A204.1 (cell line): ENCODE data around the gene LRRC2.
"Not testable (repeated sequence)": the region's sequence is repeated elsewhere in the genome, so short reads cannot be mapped to it uniquely, and the experiment has no call there.

Experiments
- FAIRE-seq: peaks from 2 replicates; lab custom pipeline; 2012; peaks lifted over from hg19 to GRCh38; lab: Jason Lieb, UNC

Gene LRRC2

GRCh38 chr3:46557814-46558183 is 8.3 kb downstream of the LRRC2 start:
- no peak for FAIRE-seq

DNA sequence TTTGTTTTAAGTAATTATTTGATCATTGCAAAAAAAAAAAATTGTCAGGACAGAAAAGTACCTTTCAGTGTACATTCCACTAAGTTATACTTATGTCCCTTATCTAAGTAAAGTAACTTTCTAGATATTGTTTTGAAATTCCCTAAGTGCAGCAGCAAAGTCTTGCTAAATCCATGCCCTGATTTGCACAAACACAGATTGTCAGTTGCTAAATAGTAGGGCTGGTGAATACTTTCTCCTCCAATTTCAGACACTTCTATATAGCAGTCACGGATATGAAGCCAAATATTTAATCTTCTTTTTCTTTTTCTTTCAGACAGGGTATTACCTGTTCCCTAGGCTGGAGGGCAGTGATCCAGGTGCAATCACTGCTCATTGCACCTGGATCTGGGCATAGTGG is 12.9 kb downstream of the LRRC2 start:
- FAIRE-seq: no peak

DNA sequence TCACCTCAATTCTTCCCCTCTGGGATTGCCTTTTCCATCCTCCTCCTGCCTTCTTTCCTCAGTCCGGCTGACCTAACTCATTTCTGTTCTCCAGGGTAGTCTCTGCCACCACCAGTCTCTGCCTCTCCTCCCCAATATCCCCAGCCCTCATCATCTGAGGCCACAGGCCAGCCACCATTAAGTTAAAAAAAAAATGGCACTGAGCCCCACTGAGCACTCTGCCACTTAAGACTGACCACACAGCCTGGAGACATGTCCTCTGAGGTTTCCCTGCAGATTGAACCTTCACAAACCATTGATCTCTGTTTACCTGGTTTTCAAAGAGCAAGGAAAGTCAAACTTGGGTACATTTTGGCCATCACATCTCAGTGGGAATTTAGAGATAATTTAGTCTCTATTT is 13.6 kb downstream of the LRRC2 start:
- FAIRE-seq: no peak

- no peak for FAIRE-seq
These were observed 14.5 kb downstream of the LRRC2 start for GRCh38 chr3:46551615-46552014.

DNA sequence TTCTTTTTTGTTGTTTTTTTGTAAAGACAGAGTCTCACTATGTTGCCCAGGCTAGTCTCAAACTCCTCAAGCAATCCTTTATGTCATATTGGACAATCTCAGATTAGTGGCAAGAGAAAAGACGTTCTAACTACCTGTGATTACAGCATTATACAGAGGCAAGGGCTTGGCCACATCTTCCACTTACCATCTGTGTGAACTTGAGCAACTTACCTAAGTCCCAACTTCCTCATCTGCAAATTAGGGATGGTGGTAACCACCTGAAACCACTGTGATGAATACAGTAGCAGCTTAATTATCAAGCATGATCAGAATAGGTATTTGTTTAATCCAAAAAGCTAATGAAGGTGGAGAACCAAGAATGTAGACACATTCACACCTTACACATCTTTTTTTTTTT is 16.1 kb downstream of the LRRC2 start:
- FAIRE-seq: no peak

DNA sequence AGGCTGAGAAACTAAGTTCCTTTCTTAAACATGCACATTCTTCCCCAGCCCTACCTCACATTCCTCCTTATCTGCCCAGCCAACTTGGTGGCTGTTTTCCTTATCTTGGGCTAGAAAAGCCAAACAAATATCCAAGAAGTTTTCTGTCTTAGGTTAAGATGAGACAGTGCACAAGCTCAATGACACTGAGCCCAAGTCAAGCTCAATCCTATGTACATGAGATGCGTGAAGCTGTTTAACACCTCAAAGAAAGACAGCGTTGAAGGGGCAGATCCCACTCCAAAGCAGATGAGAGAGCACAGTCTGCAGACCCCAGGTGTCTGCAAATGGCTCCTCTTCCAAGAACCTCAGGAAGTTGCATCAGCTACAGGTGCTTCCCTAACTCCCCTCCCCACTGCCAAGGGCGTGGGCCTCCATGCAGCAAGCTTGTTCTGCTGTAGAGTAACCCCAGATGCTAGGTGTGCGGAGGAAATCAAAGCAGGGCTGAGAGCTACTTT is 16.6 kb downstream of the LRRC2 start:
- no peak for FAIRE-seq

- not testable (repeated sequence) for FAIRE-seq
These were observed 17.5 kb downstream of the LRRC2 start for GRCh38 chr3:46548611-46549010.

DNA sequence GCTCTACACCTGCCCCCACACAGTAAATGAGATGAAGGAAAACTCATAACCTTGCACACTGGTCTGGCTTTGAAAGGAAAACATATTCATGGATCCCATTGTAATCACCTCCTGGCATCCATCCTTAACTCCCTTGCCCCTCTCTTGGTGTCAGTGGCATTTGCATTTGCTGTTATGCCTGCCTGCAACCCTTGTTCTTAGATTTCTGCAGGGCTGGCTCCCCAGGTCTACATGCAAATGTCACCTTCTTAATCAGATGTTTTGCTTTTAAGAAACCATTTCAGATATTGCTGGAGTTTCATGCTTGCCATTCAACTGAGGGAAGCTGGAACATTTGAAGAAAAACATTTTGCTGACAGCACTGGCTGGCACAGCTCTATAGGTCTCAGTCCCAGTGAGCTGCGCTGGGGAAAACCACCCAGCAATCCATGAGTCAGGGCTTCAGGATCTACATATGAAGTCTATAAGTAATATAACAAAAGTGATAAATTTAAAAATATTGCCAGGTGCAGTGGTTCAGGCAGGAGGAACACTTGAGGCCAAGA is 19.1 kb downstream of the LRRC2 start:
- no peak for FAIRE-seq

- FAIRE-seq: no peak
These were observed 20.1 kb downstream of the LRRC2 start for GRCh38 chr3:46545818-46546630.

GRCh38 chr3:46544771-46545503 is 21.2 kb downstream of the LRRC2 start:
- no peak for FAIRE-seq

GRCh38 chr3:46542801-46543201 is 23.3 kb downstream of the LRRC2 start:
- FAIRE-seq: no peak

- FAIRE-seq: no peak
These were observed 23.8 kb downstream of the LRRC2 start for GRCh38 chr3:46542344-46542743.

DNA sequence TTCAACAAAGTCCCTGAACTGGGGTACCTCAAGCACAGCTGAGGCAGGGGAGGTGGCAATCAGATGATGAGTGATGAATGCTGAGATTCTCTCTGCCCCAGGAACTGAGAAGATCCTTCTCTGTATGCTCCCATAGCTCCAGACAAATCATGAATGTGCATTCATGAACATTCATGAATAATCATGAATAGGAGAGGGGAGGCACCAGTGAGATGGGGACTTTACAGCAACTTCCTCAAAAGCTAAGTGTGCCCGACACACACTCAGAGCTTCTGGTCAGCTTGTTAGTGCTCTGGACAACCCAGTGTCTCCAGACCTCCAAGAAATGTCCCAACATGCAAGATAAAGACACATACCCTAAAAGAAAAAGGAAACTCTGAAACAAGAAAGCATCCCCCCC is 24.3 kb downstream of the LRRC2 start:
- no peak for FAIRE-seq

DNA sequence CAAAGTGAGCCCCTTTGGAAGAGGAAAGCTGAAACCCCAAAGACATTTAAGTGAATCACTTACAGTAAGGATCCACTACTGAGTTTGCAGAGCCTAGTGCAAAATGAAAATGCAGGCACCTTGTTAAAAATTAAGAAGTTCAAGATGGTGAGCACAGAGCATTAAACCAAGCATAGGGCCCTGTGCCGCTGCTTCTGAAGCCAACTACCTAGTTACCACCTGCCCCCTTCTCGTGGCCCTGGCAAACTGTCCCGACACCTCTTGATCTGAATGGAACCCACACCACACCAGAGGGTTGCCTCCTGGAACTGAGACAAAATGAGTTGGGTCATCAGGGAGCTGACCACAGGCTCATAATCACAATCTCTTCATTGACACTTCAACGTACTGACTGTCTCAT is 25.6 kb downstream of the LRRC2 start:
- FAIRE-seq: no peak

- FAIRE-seq: no peak
These were observed 26.6 kb downstream of the LRRC2 start for GRCh38 chr3:46539443-46540005.

DNA sequence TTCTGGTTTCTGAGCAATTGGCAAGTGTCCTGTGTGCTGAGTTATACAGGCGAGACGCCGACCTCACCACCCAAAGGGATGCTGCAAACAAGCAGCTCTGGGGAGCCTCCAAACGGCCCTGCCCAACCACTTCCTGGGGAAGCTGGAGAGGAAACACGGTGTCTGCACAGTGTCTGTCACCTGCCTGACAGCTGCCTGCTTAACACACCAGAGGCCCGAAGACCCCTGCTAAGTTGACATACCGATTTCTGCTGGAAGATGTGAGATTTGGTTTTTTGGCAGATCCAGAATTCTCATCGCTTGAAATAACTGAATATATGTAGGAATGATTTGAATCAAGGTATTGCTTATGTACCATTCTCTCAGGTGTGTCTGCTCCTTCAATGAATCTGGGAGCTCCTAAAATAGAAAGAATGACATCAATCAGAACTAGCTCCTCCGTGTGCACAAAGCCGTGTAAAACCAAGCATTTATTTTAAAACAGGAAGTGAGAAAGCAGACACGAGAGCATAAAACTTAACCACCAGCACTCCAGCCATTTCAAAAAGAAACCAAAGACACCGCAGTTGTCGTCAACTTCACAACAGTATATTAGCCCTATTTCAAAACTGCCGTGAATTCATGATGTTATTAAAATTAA is 27.2 kb downstream of the LRRC2 start:
- no peak for FAIRE-seq

DNA sequence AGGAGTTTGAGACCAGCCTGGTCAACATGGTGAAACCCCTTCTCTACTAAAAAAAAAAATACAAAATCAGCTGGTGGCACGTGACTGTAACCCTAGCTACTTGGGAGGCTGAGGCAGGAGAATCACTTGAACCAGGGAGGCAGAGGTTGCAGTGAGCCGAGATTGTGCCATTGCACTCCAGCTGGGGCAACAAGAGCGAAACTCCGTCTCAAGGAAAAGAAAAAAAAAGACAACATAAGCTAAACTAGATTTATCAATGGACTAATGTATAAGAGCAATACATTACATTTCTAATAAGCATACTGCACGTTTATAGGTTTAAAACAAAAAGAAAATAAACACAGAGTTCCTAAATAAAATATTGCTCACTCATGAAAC is 27.7 kb downstream of the LRRC2 start:
- not testable (repeated sequence) for FAIRE-seq

DNA sequence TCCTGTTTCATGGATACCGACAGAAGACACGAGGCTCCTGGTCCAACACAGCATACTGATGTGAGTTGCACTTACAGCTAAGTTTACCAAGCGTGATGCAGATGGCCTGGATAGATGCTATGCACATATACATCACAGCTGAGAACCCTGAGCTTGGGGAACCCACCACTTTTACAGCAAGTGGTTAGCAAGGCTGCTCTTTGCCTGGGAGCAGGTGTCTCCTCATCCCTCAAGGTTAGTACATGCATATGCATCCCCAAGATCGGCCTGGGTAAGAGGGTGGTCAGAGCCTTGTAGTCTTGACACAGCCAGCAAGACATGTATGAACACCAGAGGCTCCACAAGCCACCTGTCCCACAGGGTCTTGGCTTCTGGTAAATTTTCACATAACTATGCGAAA is 28.3 kb downstream of the LRRC2 start:
- no peak for FAIRE-seq

DNA sequence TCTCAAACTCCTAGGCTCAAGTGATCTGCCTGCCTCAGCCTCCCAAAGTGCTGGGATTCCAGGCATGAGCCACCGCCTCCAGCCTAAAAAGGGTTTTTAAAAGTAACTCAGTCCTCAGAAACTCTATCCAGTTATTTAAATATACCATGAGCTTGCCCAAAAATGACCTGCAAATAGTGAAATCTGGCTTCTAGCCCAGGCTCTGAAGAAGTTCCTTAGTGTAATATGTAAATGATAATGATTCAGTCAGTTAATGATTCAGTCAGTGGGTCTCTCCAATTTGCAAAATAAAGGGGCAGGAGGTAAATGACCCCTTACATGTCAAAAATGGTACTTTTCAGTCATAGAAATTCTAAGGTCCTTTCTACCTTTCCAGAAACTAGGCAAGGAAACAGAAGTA is 28.8 kb downstream of the LRRC2 start:
- no peak for FAIRE-seq

DNA sequence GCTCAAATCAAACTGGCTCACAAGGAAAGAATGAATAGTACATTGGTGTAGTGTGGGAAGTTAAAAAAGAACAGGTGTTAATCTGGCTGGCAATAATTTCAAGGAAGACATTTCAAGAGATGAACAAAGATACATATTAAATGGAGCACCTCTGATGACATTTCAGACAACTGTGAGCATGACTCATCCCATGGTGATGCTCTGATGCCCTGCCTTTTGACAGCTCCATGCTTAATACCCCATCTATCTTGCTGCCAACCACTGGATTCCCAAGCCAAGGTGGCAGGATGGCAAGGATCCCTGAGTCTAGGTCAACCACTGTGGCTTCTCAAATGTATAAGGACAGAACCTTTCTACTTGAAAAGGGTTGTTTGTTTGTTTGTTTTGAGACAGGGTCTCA is 29.3 kb downstream of the LRRC2 start:
- no peak for FAIRE-seq

DNA sequence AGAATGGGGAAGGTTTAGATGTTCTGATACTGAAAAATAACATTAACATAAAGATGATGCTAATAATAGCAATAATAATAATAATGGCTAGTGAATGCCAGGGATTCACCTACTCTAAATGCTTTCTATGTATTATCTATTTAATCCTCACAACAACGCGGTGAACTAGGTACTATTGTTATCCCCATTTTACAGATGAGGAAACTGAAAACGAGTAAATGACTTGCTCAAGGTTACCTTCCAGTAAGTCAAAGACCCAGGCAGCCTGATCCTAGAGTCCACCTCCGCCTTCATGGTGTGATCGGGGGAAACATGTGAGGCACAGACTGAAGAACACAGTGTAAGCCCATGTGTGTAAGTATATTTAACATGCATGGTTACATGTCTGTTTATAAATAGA is 30.4 kb downstream of the LRRC2 start:
- FAIRE-seq: no peak

DNA sequence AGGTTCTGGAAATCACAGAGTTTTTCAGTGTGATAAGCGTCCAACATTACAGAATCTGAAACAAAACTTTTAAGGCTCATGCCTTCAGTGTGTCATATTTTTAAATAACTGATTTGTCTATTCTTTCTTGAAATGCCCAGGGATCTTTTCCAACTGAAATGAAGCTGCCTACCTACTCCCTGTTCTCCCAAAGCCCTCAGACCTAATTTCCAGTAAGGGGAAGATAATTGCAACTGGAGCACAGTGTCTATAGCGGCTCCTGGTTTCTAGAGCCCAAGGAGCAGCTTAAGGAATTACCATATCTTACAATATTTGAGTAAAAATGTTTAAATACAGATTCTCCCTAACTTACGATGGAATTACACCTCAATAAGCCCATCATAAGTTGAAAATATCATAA is 33.0 kb downstream of the LRRC2 start:
- FAIRE-seq: no peak

DNA sequence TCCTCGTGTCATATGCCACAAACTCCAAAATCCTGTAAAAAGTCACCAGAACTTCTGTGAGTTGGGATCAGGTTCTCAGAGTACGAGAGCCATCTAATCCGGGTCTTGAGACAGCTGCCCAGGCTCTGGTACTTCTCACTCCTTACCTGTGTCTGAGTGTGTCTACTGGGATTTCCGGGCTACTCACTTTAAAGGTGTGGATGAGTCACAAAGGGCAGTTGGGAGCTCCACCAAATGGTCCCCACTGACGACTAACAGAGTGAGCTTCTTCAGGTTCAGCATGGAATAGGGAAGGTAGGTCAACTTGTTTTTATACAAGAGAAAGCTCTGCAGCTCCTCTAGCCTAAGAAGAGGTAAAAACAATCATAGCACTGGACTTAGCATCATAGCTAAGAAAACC is 38.9 kb downstream of the LRRC2 start:
- FAIRE-seq: no peak
